IMR-90 (cell line): ENCODE measurements around the gene DUOX2. TPM values are rescaled to one million over a fixed set of nuclear protein-coding genes. Genes with fewer than 3 reads are reported as not detected.

ENCODE experiments used
- ATAC-seq: fragments of 200-7000 bp; cut with Tn5 transposase; 2 replicates; pipeline ENCODE4 v1.9.1; 2020; ENCODE audit warnings: low read depth, mild to moderate bottlenecking, moderate library complexity
- BruUV-seq: library from RNA; stranded (reverse); fragments of 400-500 nt; replicated peaks from 2 replicates; lab custom pipeline; 2021; lab: Mats Ljungman, UMichigan
- CTCF ChIA-PET: fragments of 300-600 bp; formaldehyde crosslinking; extraction: SDS; loops from one replicate; lab custom pipeline; 2021; ENCODE audit warnings: antibody characterized with exemption; lab: Yijun Ruan, JAX
- POLR2A ChIA-PET: fragments of 300-600 bp; sonication (Branson Sonifier 250); formaldehyde crosslinking; loops from one replicate; lab custom pipeline; 2022; ENCODE audit warnings: antibody characterized with exemption; ENCODE audit not compliant: unreplicated experiment; lab: Charles Lee
- DNase-seq: peaks from one replicate; pipeline ENCODE4 v3.0.0; 2013
- H2AFZ ChIP-seq: replicated peaks from 2 replicates; pipeline ENCODE3; 2013; ENCODE audit warnings: low read length, mild to moderate bottlenecking; ENCODE audit not compliant: poor library complexity
- H2AK5ac ChIP-seq: 2 replicates; pipeline ENCODE4 v1.6.1; 2013; ENCODE audit warnings: low read depth, low read length, inconsistent platforms
- H2AK9ac ChIP-seq: replicated peaks from 2 replicates; pipeline ENCODE3; 2013; ENCODE audit warnings: mild to moderate bottlenecking, low read depth, low read length, moderate library complexity; ENCODE audit not compliant: poor library complexity
- H2BK120ac ChIP-seq: 2 replicates; pipeline ENCODE4 v1.6.1; 2013; ENCODE audit warnings: low read depth, low read length, inconsistent platforms
- H2BK15ac ChIP-seq: 3 replicates; pipeline ENCODE4 v1.6.1; 2013; ENCODE audit warnings: low read depth, low read length, inconsistent platforms
- H2BK20ac ChIP-seq: 2 replicates; pipeline ENCODE4 v1.6.1; 2013; ENCODE audit warnings: low read depth, mild to moderate bottlenecking, inconsistent platforms, low read length, moderate library complexity
- H2BK5ac ChIP-seq: 2 replicates; pipeline ENCODE4 v1.6.1; 2013; ENCODE audit warnings: mild to moderate bottlenecking, low read depth, low read length, inconsistent platforms; ENCODE audit not compliant: poor library complexity, severe bottlenecking
- H3K14ac ChIP-seq: replicated peaks from 2 replicates; pipeline ENCODE4 v1.6.1; 2013; ENCODE audit warnings: low read depth, low read length, inconsistent platforms
- H3K18ac ChIP-seq: 2 replicates; pipeline ENCODE4 v1.6.1; 2013; ENCODE audit warnings: low read depth, low read length, control low read depth
- H3K23ac ChIP-seq: 2 replicates; pipeline ENCODE4 v1.6.1; 2013; ENCODE audit warnings: low read depth, low read length, inconsistent platforms
- H3K27ac ChIP-seq: 2 replicates; pipeline ENCODE4 v1.5.1; 2013; ENCODE audit warnings: mild to moderate bottlenecking, control low read depth, low read length; ENCODE audit not compliant: insufficient read depth
- H3K27me3 ChIP-seq: 2 replicates; pipeline ENCODE4 v1.6.1; 2013; ENCODE audit warnings: low read length; ENCODE audit not compliant: control insufficient read depth, insufficient read depth
- H3K36me3 ChIP-seq: 2 replicates; pipeline ENCODE4 v1.6.1; 2013; ENCODE audit warnings: low read length, mixed read lengths; ENCODE audit not compliant: control insufficient read depth, insufficient read depth
- H3K4ac ChIP-seq: 2 replicates; pipeline ENCODE4 v1.6.1; 2013; ENCODE audit warnings: low read depth, low read length, inconsistent platforms
- H3K4me1 ChIP-seq: 2 replicates; pipeline ENCODE4 v1.6.1; 2013; ENCODE audit warnings: low read length, mixed read lengths; ENCODE audit not compliant: control insufficient read depth, insufficient read depth
- H3K4me2 ChIP-seq: 2 replicates; pipeline ENCODE4 v1.6.1; 2013; ENCODE audit warnings: low read depth, mild to moderate bottlenecking, control low read depth, low read length, moderate library complexity
- H3K4me3 ChIP-seq: 2 replicates; pipeline ENCODE4 v1.5.1; 2013; ENCODE audit warnings: low read depth, mild to moderate bottlenecking, control low read depth, low read length, moderate library complexity; ENCODE audit not compliant: insufficient read depth
- H3K56ac ChIP-seq: 2 replicates; pipeline ENCODE4 v1.6.1; 2013; ENCODE audit warnings: low read length, inconsistent platforms; ENCODE audit not compliant: insufficient read depth; ENCODE audit errors: extremely low read depth
- H3K79me1 ChIP-seq, 2 experiments: 2 replicates each; pipeline ENCODE4 v1.6.1; 2013; ENCODE audit warnings: low read length in 2 of 2, inconsistent platforms in 1 of 2, low read depth in 1 of 2
- H3K9ac ChIP-seq: 2 replicates; pipeline ENCODE4 v1.6.1; 2013; ENCODE audit warnings: low read depth, low read length, control low read depth
- H3K9me1 ChIP-seq: 2 replicates; pipeline ENCODE4 v1.6.1; 2013; ENCODE audit warnings: low read length, inconsistent platforms; ENCODE audit not compliant: insufficient read depth
- H3K9me3 ChIP-seq: 2 replicates; pipeline ENCODE4 v1.6.1; 2013; ENCODE audit warnings: low read length; ENCODE audit not compliant: control insufficient read depth, insufficient read depth
- H4K20me1 ChIP-seq: 2 replicates; pipeline ENCODE4 v1.6.1; 2013; ENCODE audit warnings: low read length, inconsistent platforms; ENCODE audit not compliant: insufficient read depth
- H4K5ac ChIP-seq: 2 replicates; pipeline ENCODE4 v1.6.1; 2013; ENCODE audit warnings: mild to moderate bottlenecking, low read depth, low read length, control low read depth
- H4K8ac ChIP-seq, 2 experiments: 2 replicates each; pipeline ENCODE4 v1.6.1; 2013; ENCODE audit warnings: low read depth in 2 of 2, low read length in 2 of 2, control low read depth in 1 of 2, inconsistent platforms in 1 of 2
- H4K91ac ChIP-seq: 2 replicates; pipeline ENCODE4 v1.6.1; 2013; ENCODE audit warnings: low read depth, low read length, inconsistent platforms; ENCODE audit not compliant: insufficient read depth
- CEBPB ChIP-seq: IDR thresholded peaks from 2 replicates; pipeline ENCODE4 v1.6.1; 2012; ENCODE audit warnings: low read depth, low read length, improper control_type of control experiment
- CTCF ChIP-seq: conservative IDR thresholded peaks from 2 replicates; pipeline ENCODE4 v1.5.1; 2012; ENCODE audit warnings: mild to moderate bottlenecking, low read depth, low read length, improper control_type of control experiment
- FOS ChIP-seq: fragments of 150-350 bp; IDR thresholded peaks from 2 replicates; pipeline ENCODE4 v1.6.1; 2016; ENCODE audit warnings: low read depth, low read length
- MAFK ChIP-seq: IDR thresholded peaks from 2 replicates; pipeline ENCODE4 v1.6.1; 2012; ENCODE audit warnings: low read depth, low read length, improper control_type of control experiment
- MAZ ChIP-seq: IDR thresholded peaks from 2 replicates; pipeline ENCODE4 v1.6.1; 2012; ENCODE audit warnings: low read depth, mild to moderate bottlenecking, low read length, improper control_type of control experiment, moderate library complexity, borderline replicate concordance
- RFX5 ChIP-seq: IDR thresholded peaks from 2 replicates; pipeline ENCODE4 v1.8.0; 2012; ENCODE audit warnings: low read depth, mild to moderate bottlenecking, low read length, moderate library complexity
- USF2 ChIP-seq: fragments of 150-350 bp; IDR thresholded peaks from 2 replicates; pipeline ENCODE4 v1.6.1; 2017; ENCODE audit warnings: mild to moderate bottlenecking, antibody characterized with exemption, low read length, low read depth
- WGBS, 2 experiments: methylation state at CpG; one replicate each; pipeline versions ENCODE4 v1.1.5 to v1.1.7; 2013; ENCODE audit warnings: missing lambda C conversion rate in 2 of 2; ENCODE audit not compliant: insufficient read length in 1 of 2; ENCODE audit errors: extremely low coverage in 2 of 2; 5-methylcytosine and 5-hydroxymethylcytosine counted together
- dilution Hi-C: fragments of 300-500 bp; cut with HindIII; formaldehyde crosslinking; loops from one replicate; pipeline ENCODE4 v1.14.3; 2018; ENCODE audit warnings: low sequenced_read_pairs; ENCODE audit not compliant: unreplicated experiment
- in situ Hi-C: fragments of 300-500 bp; cut with MboI; formaldehyde crosslinking; loops from 3 replicates; pipeline ENCODE4 v1.14.3; 2019; ENCODE audit warnings: low sequenced_read_pairs, inconsistent platforms, mixed read lengths
- intact Hi-C: fragments of 100-400 bp; cut with micrococcal nuclease; formaldehyde crosslinking; loops from 2 replicates; pipeline ENCODE4 v1.10.0; 2022
- polyA plus RNA-seq, 3 experiments: library from polyadenylated mRNA; depleted of rRNA; stranded (reverse); fragments of >200 nt; gene quantifications; 2 replicates each; pipeline ENCODE4 v1.2.3, GENCODE V29; 2012; ENCODE audit warnings: low replicate concordance in 1 of 3
- total RNA-seq: library from RNA; depleted of rRNA; stranded (reverse); fragments of >200 nt; gene quantifications from 2 replicates; pipeline ENCODE4 v1.2.3, GENCODE V29; 2012
- TF ChIP-seq, protein P1 (sequence below): fragments of 150-350 bp; IDR thresholded peaks from 2 replicates; pipeline ENCODE4 v1.6.1; 2016; ENCODE audit warnings: low read depth, mild to moderate bottlenecking, low read length, moderate library complexity, borderline replicate concordance

DUOX2 gene
- total and polyA plus RNA-seq, 2 of the 4 experiments (the other 2 are of a cell fraction): not detected

DNA sequence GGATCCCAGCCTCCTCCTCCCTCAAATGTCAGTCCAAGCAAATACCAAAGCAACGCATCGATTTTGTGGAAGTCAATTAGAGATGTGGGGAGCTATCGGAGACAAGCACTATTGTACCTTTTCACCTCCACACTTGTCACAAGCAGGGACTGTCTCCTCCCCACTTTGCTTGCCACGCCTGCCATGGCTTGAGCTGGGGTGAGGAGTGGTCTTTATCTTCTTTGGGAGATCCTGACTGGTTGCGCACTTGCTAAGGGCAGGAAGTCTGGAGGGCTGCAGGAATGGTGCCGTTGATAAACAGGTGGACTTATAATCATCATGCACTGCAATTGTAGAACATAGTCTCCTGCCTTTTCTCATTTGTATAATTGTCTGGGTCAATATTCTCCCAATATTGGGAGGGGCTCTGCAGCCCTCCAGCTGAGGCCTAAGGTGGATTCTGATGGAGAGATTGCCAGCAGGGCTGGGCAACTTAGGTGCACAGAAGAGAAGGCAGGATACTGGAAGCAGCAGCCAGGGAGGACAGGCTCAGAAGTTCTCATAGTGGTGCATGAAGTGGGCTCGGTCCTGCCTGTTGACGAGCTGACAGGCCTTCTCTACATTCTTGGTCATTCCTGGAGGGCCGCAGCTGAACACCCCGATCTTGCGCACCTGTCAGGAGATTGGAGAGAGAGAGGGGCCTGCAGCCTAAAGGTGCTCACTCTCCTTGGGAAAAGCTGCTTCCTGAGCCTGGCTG lies 20.2 kb downstream of the DUOX2 start (continued):
- no peak for TF ChIP-seq USF2

- no peak overlapping the region for H2BK15ac ChIP-seq
- no peak for DNase-seq
- H4K20me1 ChIP-seq: no peaks in the 10 kb centered on the region
- H4K5ac ChIP-seq: no peak overlapping the region
- no peak for ATAC-seq
- no peak overlapping the region for H2BK5ac ChIP-seq
- in situ Hi-C loops: no loop called here
- H3K27me3 ChIP-seq: peaks cover 32% of the 10 kb centered on the region
- H3K14ac ChIP-seq: no peak overlapping the region
- no peak overlapping the region for H2BK20ac ChIP-seq
- intact Hi-C loops: loop anchor here (5.0 kb wide), 1 partner anchor 71 kb away; the partner anchor contains the start of gene SORD
- H3K23ac ChIP-seq: no peak overlapping the region
- WGBS, 2 experiments: 100% methylated on average over 1 of the region's 4 CpGs; no CpG with 5 or more reads in 1 of the 2 experiments
- H4K8ac ChIP-seq: no peak overlapping the region
- TF ChIP-seq CEBPB: peak; percentile 22; the same call in 1 of the 2 replicates
- no peak for TF ChIP-seq MAZ
- TF ChIP-seq MAFK: no peak
- no peak for TF ChIP-seq CTCF
- no peak for TF ChIP-seq FOS
- no peak for TF ChIP-seq USF2
- TF ChIP-seq, protein P1, sequence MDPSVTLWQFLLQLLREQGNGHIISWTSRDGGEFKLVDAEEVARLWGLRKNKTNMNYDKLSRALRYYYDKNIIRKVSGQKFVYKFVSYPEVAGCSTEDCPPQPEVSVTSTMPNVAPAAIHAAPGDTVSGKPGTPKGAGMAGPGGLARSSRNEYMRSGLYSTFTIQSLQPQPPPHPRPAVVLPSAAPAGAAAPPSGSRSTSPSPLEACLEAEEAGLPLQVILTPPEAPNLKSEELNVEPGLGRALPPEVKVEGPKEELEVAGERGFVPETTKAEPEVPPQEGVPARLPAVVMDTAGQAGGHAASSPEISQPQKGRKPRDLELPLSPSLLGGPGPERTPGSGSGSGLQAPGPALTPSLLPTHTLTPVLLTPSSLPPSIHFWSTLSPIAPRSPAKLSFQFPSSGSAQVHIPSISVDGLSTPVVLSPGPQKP: no peak
- no peak for TF ChIP-seq RFX5
- H2AK9ac ChIP-seq: no peak overlapping the region
- BruUV-seq: no TSS peak
- no peak overlapping the region for H3K56ac ChIP-seq
- no peaks in the 10 kb centered on the region for H3K36me3 ChIP-seq
- no peak overlapping the region for H3K4ac ChIP-seq
- H4K91ac ChIP-seq: no peak overlapping the region
- dilution Hi-C loops: no loop called here
- no peak overlapping the region for H2AFZ ChIP-seq
- no peak overlapping the region for H2BK120ac ChIP-seq
- no peak overlapping the region for H3K9ac ChIP-seq
- H2AK5ac ChIP-seq: no peak overlapping the region
- CTCF ChIA-PET: interaction anchor here (1.4 kb wide), 1 partner anchor 25 kb away, joined by 3 read pairs; no protein-coding TSS in a partner anchor
- H3K9me1 ChIP-seq: peaks cover 9% of the 10 kb centered on the region
- no peak overlapping the region for H3K4me3 ChIP-seq
- no peak overlapping the region for H3K4me2 ChIP-seq
- H3K79me1 ChIP-seq: no peaks in the 10 kb centered on the region
- H3K4me1 ChIP-seq: peaks cover 10% of the 10 kb centered on the region; the same call in 1 of the 2 replicates
- POLR2A ChIA-PET: no interaction called here
- no peak overlapping the region for H3K18ac ChIP-seq
- H3K9me3 ChIP-seq: no peaks in the 10 kb centered on the region
- no peak overlapping the region for H3K27ac ChIP-seq
Measured at GRCh38 chr15:45093013-45093412, 21.0 kb downstream of the DUOX2 start.
